HepG2 (cell line): ENCODE results near the gene SPA17. TPM values are rescaled to one million over a fixed set of nuclear protein-coding genes. Genes with fewer than 3 reads are reported as not detected.

ENCODE experiments used
- ARID4A ChIP-seq: sonication (generic); formaldehyde crosslinking; IDR thresholded peaks from 2 replicates; pipeline ENCODE4 v1.5.0; 2020; ENCODE audit warnings: mild to moderate bottlenecking, missing genetic modification reagents, borderline replicate concordance
- ATAD3A ChIP-seq: sonication (generic); formaldehyde crosslinking; IDR thresholded peaks from 2 replicates; pipeline ENCODE4 v1.4.0; 2020; ENCODE audit warnings: missing genetic modification reagents
- DPF2 ChIP-seq: sonication (generic); formaldehyde crosslinking; IDR thresholded peaks from 2 replicates; pipeline ENCODE4 v1.4.0; 2020; ENCODE audit warnings: mild to moderate bottlenecking, low read depth, missing genetic modification reagents, borderline replicate concordance
- ELF1 ChIP-seq: sonication (generic); formaldehyde crosslinking; IDR thresholded peaks from 2 replicates; pipeline ENCODE4 v1.4.0; 2020; ENCODE audit warnings: missing genetic modification reagents
- HMG20B ChIP-seq: conservative IDR thresholded peaks from 2 replicates; pipeline ENCODE4 v1.6.1; 2016; ENCODE audit warnings: missing genetic modification reagents, missing compliant biosample characterization
- HOXA5 ChIP-seq: sonication (generic); formaldehyde crosslinking; IDR thresholded peaks from 2 replicates; pipeline ENCODE4 v1.4.0; 2020; ENCODE audit warnings: missing genetic modification reagents
- MBNL3 ChIP-seq: fragments of 250-450 bp; sonication (Bioruptor Pico); conservative IDR thresholded peaks from 2 replicates; pipeline ENCODE4 v1.8.0; 2022; ENCODE audit warnings: mild to moderate bottlenecking, inconsistent platforms
- RBFOX2 ChIP-seq: fragments of 200-400 bp; formaldehyde crosslinking; IDR thresholded peaks from 2 replicates; pipeline ENCODE4 v1.6.1; 2017; ENCODE audit warnings: low read depth, mild to moderate bottlenecking, low read length
- RFXANK ChIP-seq: IDR thresholded peaks from 2 replicates; pipeline ENCODE4 v1.6.1; 2016
- SRY ChIP-seq: sonication (generic); formaldehyde crosslinking; IDR thresholded peaks from 2 replicates; pipeline ENCODE4 v1.8.0; 2022; ENCODE audit warnings: mild to moderate bottlenecking, missing genetic modification reagents
- ZNF274 ChIP-seq: sonication (generic); formaldehyde crosslinking; IDR thresholded peaks from 2 replicates; pipeline ENCODE4 v1.5.1; 2020; ENCODE audit warnings: mild to moderate bottlenecking, missing genetic modification reagents
- polyA plus RNA-seq, 8 experiments: library from polyadenylated mRNA; depleted of rRNA in 3 of 8; stranded (reverse) in 7 of 8; unstranded in 1 of 8; fragments of >200 nt; fragmentation: Illumina TruSeq in 4 of 8; extraction: Trizol in 4 of 8; gene quantifications; 2 replicates each; pipeline versions ENCODE4 v1.2.1 to v1.2.3, GENCODE V29; 2011 to 2016; ENCODE audit warnings: low read depth in 4 of 8, missing spikeins in 1 of 8, mixed read lengths in 1 of 8; ENCODE audit not compliant: insufficient read depth in 1 of 8
- total RNA-seq, 5 experiments: library from RNA; depleted of rRNA; stranded (reverse); fragments of >200 nt; fragmentation: Illumina TruSeq; extraction: Trizol; gene quantifications; 2 replicates each; pipeline ENCODE4 v1.2.3, GENCODE V29; 2016; ENCODE audit warnings: low read depth in 1 of 5
- TF ChIP-seq, protein P1 (sequence below): sonication (generic); formaldehyde crosslinking; IDR thresholded peaks from 2 replicates; pipeline ENCODE4 v1.8.0; 2022; ENCODE audit warnings: low read depth, missing genetic modification reagents
- TF ChIP-seq, protein P2 (sequence below): sonication (generic); formaldehyde crosslinking; IDR thresholded peaks from 2 replicates; pipeline ENCODE4 v1.8.0; 2022; ENCODE audit warnings: missing genetic modification reagents, mild to moderate bottlenecking, inconsistent platforms, borderline replicate concordance

SPA17 gene
- total and polyA plus RNA-seq, 2 of the 13 experiments (the other 11 are each of a cell fraction or from before 2014, with no cell fraction given), result 4.4 to 8.4 TPM

DNA sequence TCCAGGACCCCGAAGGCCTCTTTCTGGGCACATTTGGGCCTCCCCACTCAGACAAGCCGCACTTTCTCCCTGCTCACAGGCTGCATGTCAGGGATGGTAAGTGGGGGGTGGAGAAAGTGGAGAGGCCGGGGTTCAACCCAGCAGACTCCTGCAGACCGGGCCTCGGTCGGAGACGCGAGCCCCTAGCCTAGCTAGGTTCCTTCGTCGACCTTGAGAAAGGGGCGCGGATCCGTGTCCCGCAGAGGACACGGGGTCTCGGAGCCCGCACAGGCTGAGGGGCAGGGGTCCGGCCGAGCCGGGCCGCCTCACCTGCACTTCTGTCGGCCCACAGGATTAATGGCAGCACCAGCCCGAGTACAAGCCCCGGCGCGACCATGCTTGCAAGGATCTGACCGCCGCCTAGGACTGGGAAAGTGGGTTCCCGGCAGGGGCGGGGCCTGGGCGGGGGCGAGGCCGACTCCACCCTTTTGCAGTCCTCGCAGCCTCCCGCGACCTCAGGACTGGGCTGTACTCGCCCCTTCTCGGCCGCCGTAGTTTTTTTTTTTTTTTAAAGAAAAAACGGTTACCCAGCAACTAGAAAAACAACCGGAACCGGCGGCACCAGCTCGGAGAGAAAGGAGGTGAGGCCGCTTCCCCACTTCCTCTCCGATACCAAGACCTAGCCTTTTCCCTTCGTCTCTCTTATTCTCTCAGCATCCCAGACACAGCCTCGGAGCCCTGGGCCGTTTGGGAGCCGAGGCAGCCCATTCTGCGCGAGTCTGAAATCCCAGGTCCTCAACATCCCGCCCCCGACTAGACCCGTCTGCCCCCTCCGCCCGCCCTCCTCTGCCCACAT, at the start of gene SPA17, which contains the start of gene SIAE (continued):
- TF ChIP-seq, protein P1, sequence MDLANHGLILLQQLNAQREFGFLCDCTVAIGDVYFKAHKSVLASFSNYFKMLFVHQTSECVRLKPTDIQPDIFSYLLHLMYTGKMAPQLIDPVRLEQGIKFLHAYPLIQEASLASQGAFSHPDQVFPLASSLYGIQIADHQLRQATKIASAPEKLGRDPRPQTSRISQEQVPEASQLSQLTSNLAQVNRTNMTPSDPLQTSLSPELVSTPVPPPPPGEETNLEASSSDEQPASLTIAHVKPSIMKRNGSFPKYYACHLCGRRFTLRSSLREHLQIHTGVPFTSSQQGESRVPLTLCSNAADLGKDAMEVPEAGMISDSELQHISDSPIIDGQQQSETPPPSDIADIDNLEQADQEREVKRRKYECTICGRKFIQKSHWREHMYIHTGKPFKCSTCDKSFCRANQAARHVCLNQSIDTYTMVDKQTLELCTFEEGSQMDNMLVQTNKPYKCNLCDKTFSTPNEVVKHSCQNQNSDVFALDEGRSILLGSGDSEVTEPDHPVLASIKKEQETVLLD (CRISPR knock-in tag), result no peak
- TF ChIP-seq ATAD3A (CRISPR knock-in tag), result no peak
- TF ChIP-seq RBFOX2, result peak; percentile 85
- no peak; the same call in 1 of the 2 replicates for TF ChIP-seq SRY (CRISPR knock-in tag)
- TF ChIP-seq HMG20B (CRISPR knock-in tag), result 0 out of 2 replicates have a peak, but pooled peaks have one; percentile 52
- no peak for TF ChIP-seq HOXA5 (CRISPR knock-in tag)
- no peak for TF ChIP-seq RFXANK (CRISPR knock-in tag)
- TF ChIP-seq DPF2 (CRISPR knock-in tag), result no peak
- no peak; the same call in 1 of the 2 replicates for TF ChIP-seq ELF1
- TF ChIP-seq ZNF274 (CRISPR knock-in tag), result no peak
- TF ChIP-seq, protein P2, sequence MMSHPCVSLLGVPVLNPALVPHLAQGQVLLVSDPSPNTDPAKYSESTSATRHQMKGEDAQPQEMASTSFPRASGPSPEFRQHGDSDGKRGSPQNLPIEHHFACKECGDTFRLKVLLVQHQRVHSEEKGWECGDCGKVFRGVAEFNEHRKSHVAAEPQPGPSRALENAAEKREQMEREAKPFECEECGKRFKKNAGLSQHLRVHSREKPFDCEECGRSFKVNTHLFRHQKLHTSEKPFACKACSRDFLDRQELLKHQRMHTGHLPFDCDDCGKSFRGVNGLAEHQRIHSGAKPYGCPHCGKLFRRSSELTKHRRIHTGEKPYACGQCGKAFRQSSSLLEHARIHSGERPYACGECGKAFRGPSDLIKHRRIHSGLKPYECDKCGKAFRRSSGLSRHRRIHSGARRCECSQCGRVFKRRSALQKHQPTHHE, result no peak
- TF ChIP-seq MBNL3 (CRISPR knock-in tag), result no peak
- TF ChIP-seq ARID4A (CRISPR knock-in tag), result peak; percentile 81
- TF ChIP-seq, all 625 proteins: peak for 167
